HEK293 (cell line): ENCODE data around the gene SIGLECL1.

Experiments
- GLI4 ChIP-seq: fragments of 450-650 bp; formaldehyde crosslinking; IDR thresholded peaks from 2 replicates; pipeline ENCODE4 v1.5.1; 2016; ENCODE audit warnings: missing biosample characterization, missing genetic modification characterization
- KLF1 ChIP-seq: fragments of 450-650 bp; formaldehyde crosslinking; IDR thresholded peaks from 2 replicates; pipeline ENCODE4 v1.5.1; 2016; ENCODE audit warnings: missing biosample characterization, missing genetic modification characterization
- ZNF221 ChIP-seq: fragments of 450-650 bp; formaldehyde crosslinking; IDR thresholded peaks from 2 replicates; pipeline ENCODE4 v1.5.1; 2017; ENCODE audit warnings: missing biosample characterization, missing genetic modification characterization, borderline replicate concordance
- ZNF558 ChIP-seq: fragments of 450-650 bp; formaldehyde crosslinking; IDR thresholded peaks from 2 replicates; pipeline ENCODE4 v1.5.1; 2016; ENCODE audit warnings: missing biosample characterization, missing genetic modification characterization
- ZNF561 ChIP-seq: fragments of 450-650 bp; IDR thresholded peaks from 2 replicates; pipeline ENCODE4 v1.5.1; 2018; ENCODE audit warnings: missing biosample characterization, missing genetic modification characterization, borderline replicate concordance
- ZNF768 ChIP-seq: fragments of 450-650 bp; formaldehyde crosslinking; IDR thresholded peaks from 2 replicates; pipeline ENCODE4 v1.5.1; 2018; ENCODE audit warnings: missing biosample characterization, mild to moderate bottlenecking, missing genetic modification characterization
- ZNF792 ChIP-seq: fragments of 450-650 bp; formaldehyde crosslinking; IDR thresholded peaks from 2 replicates; pipeline ENCODE4 v1.5.1; 2016; ENCODE audit warnings: missing biosample characterization, missing genetic modification characterization
- TF ChIP-seq, protein P1 (sequence below): fragments of 450-650 bp; formaldehyde crosslinking; IDR thresholded peaks from 2 replicates; pipeline ENCODE4 v1.5.1; 2016; ENCODE audit warnings: missing biosample characterization, missing genetic modification characterization
- TF ChIP-seq, protein P2 (sequence below): fragments of 450-650 bp; formaldehyde crosslinking; IDR thresholded peaks from 2 replicates; pipeline ENCODE4 v1.5.1; 2016; ENCODE audit warnings: missing biosample characterization, missing genetic modification characterization
- TF ChIP-seq, protein P3 (sequence below): IDR thresholded peaks from 2 replicates; pipeline ENCODE4 v1.6.1; 2011; ENCODE audit warnings: mild to moderate bottlenecking, low read depth, low read length, borderline replicate concordance
- TF ChIP-seq, protein P4 (sequence below): fragments of 450-650 bp; formaldehyde crosslinking; IDR thresholded peaks from 2 replicates; pipeline ENCODE4 v1.5.1; 2017; ENCODE audit warnings: missing biosample characterization, missing genetic modification characterization

DNA sequence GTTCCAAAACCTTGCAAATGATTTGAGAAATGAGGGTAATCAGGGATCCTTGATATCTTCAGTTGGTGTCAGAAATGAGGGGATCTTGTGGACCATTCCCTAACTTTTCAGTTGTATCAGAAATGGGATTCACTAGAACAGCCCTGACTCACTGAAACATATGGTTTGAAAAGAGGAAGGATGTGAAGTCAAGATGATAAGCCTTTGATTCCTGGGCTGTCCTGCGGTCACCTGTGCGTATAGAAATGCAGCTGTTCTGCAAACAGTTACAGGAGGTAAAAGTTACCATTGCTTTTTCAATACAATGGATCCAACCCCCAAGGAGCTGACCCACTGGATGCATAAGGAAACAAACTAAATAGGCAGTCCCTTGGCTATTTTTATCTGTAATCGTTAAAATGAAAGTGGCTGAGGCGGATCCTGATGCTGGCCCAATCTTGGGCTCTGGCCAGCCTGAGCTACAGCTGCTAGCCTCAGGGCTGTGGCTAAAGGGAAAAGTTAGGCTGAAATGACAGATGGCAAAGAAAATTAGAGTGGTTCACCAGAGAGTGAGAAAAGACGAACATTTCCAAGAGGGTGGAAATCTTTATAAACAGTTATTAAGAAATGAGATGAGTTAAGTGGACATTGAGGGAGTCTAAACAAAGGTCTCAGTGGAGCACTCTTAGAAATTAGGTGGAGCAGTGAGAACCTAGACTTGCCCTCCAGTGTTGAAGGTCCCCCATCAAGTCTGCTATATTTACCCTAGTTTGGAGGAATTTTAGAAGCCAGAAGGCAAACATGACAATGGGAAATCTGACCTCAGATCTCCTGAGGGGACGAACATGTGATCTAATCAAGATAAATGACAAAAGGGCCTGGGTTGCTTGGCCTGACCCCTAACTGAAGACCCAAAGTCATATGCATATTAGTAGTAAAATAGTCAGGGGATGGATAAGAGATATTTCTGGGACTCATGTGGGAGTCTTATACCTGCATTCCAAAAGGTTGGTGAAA is 7.6 kb downstream of the SIGLECL1 start:
- no peak for TF ChIP-seq ZNF221 (tag by site-specific recombination)
- TF ChIP-seq, protein P1, sequence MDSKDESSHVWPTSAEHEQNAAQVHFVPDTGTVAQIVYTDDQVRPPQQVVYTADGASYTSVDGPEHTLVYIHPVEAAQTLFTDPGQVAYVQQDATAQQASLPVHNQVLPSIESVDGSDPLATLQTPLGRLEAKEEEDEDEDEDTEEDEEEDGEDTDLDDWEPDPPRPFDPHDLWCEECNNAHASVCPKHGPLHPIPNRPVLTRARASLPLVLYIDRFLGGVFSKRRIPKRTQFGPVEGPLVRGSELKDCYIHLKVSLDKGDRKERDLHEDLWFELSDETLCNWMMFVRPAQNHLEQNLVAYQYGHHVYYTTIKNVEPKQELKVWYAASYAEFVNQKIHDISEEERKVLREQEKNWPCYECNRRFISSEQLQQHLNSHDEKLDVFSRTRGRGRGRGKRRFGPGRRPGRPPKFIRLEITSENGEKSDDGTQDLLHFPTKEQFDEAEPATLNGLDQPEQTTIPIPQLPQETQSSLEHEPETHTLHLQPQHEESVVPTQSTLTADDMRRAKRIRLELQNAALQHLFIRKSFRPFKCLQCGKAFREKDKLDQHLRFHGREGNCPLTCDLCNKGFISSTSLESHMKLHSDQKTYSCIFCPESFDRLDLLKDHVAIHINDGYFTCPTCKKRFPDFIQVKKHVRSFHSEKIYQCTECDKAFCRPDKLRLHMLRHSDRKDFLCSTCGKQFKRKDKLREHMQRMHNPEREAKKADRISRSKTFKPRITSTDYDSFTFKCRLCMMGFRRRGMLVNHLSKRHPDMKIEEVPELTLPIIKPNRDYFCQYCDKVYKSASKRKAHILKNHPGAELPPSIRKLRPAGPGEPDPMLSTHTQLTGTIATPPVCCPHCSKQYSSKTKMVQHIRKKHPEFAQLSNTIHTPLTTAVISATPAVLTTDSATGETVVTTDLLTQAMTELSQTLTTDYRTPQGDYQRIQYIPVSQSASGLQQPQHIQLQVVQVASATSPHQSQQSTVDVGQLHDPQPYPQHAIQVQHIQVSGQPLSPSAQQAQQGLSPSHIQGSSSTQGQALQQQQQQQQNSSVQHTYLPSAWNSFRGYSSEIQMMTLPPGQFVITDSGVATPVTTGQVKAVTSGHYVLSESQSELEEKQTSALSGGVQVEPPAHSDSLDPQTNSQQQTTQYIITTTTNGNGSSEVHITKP (tag by site-specific recombination): no peak
- TF ChIP-seq, protein P2, sequence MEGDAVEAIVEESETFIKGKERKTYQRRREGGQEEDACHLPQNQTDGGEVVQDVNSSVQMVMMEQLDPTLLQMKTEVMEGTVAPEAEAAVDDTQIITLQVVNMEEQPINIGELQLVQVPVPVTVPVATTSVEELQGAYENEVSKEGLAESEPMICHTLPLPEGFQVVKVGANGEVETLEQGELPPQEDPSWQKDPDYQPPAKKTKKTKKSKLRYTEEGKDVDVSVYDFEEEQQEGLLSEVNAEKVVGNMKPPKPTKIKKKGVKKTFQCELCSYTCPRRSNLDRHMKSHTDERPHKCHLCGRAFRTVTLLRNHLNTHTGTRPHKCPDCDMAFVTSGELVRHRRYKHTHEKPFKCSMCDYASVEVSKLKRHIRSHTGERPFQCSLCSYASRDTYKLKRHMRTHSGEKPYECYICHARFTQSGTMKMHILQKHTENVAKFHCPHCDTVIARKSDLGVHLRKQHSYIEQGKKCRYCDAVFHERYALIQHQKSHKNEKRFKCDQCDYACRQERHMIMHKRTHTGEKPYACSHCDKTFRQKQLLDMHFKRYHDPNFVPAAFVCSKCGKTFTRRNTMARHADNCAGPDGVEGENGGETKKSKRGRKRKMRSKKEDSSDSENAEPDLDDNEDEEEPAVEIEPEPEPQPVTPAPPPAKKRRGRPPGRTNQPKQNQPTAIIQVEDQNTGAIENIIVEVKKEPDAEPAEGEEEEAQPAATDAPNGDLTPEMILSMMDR (tag by site-specific recombination): no peak
- TF ChIP-seq ZNF792 (tag by site-specific recombination): no peak
- no peak for TF ChIP-seq KLF1
- TF ChIP-seq, protein P3, sequence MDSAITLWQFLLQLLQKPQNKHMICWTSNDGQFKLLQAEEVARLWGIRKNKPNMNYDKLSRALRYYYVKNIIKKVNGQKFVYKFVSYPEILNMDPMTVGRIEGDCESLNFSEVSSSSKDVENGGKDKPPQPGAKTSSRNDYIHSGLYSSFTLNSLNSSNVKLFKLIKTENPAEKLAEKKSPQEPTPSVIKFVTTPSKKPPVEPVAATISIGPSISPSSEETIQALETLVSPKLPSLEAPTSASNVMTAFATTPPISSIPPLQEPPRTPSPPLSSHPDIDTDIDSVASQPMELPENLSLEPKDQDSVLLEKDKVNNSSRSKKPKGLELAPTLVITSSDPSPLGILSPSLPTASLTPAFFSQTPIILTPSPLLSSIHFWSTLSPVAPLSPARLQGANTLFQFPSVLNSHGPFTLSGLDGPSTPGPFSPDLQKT: no peak
- TF ChIP-seq GLI4 (tag by site-specific recombination): no peak
- TF ChIP-seq, protein P4, sequence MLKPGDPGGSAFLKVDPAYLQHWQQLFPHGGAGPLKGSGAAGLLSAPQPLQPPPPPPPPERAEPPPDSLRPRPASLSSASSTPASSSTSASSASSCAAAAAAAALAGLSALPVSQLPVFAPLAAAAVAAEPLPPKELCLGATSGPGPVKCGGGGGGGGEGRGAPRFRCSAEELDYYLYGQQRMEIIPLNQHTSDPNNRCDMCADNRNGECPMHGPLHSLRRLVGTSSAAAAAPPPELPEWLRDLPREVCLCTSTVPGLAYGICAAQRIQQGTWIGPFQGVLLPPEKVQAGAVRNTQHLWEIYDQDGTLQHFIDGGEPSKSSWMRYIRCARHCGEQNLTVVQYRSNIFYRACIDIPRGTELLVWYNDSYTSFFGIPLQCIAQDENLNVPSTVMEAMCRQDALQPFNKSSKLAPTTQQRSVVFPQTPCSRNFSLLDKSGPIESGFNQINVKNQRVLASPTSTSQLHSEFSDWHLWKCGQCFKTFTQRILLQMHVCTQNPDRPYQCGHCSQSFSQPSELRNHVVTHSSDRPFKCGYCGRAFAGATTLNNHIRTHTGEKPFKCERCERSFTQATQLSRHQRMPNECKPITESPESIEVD: no peak
- TF ChIP-seq ZNF561 (tag by site-specific recombination): no peak
- TF ChIP-seq ZNF558 (tag by site-specific recombination): no peak
- TF ChIP-seq ZNF768 (tag by site-specific recombination): no peak
